ENCODE data around the gene TMPRSS6. TPM values are rescaled to one million over a fixed set of nuclear protein-coding genes. Genes with fewer than 3 reads are reported as not detected.
A peak's percentile ranks its signal among the peaks of the same experiment; 100 is the strongest.

Gene TMPRSS6
- total and polyA plus RNA-seq, 2 of the 13 experiments (the other 11 are each of a cell fraction or from before 2014, with no cell fraction given): 4.2 to 4.8 TPM

GRCh38 chr22:37032134-37032534 lies 77.4 kb downstream of the TMPRSS6 start (continued):
- TF ChIP-seq ELF1 (CRISPR knock-in tag; IDR thresholded peaks at IDR 0.05) (peak; percentile 81), ZNF747 (CRISPR knock-in tag; IDR thresholded peaks at IDR 0.05; ENCODE audit: borderline replicate concordance) (no peak), ZBTB1 (CRISPR knock-in tag; IDR thresholded peaks at IDR 0.05; ENCODE audit: borderline replicate concordance) (no peak), XBP1 (CRISPR knock-in tag; IDR thresholded peaks at IDR 0.05) (no peak), NFE2L2 (IDR thresholded peaks at IDR 0.05; ENCODE audit: low read length) (no peak), MYNN (CRISPR knock-in tag; IDR thresholded peaks at IDR 0.05; ENCODE audit: low read depth) (no peak), BORCS8-MEF2B (CRISPR knock-in tag; IDR thresholded peaks at IDR 0.05) (no peak), PLRG1 (conservative IDR thresholded peaks at IDR 0.05) (no peak), HDAC2 (CRISPR knock-in tag; IDR thresholded peaks at IDR 0.05) (no peak), MTA3 (CRISPR knock-in tag; IDR thresholded peaks at IDR 0.05) (no peak), TP53 (CRISPR knock-in tag; conservative IDR thresholded peaks at IDR 0.05) (no peak), PRDM15 (CRISPR knock-in tag; IDR thresholded peaks at IDR 0.05) (0 out of 2 replicates have a peak, but pooled peaks have one; percentile 6), RBM39 (IDR thresholded peaks at IDR 0.05; ENCODE audit: low read depth, low read length, poor library complexity, severe bottlenecking) (no peak), ZNF224 (CRISPR knock-in tag; IDR thresholded peaks at IDR 0.05) (no peak), ZNF879 (CRISPR knock-in tag; IDR thresholded peaks at IDR 0.05) (no peak), ZNF720 (CRISPR knock-in tag; IDR thresholded peaks at IDR 0.05) (no peak), TMF1 (CRISPR knock-in tag; IDR thresholded peaks at IDR 0.05; ENCODE audit: low read depth) (no peak), ZNF33A (CRISPR knock-in tag; IDR thresholded peaks at IDR 0.05; ENCODE audit: borderline replicate concordance) (no peak), TFDP2 (CRISPR knock-in tag; IDR thresholded peaks at IDR 0.05) (no peak), ETV5 (CRISPR knock-in tag; IDR thresholded peaks at IDR 0.05; ENCODE audit: borderline replicate concordance) (0 out of 2 replicates have a peak, but pooled peaks have one; percentile 14), NFIB (CRISPR knock-in tag; IDR thresholded peaks at IDR 0.05; ENCODE audit: borderline replicate concordance) (no peak)
